ENCODE measurements around the gene SETBP1.

DNA sequence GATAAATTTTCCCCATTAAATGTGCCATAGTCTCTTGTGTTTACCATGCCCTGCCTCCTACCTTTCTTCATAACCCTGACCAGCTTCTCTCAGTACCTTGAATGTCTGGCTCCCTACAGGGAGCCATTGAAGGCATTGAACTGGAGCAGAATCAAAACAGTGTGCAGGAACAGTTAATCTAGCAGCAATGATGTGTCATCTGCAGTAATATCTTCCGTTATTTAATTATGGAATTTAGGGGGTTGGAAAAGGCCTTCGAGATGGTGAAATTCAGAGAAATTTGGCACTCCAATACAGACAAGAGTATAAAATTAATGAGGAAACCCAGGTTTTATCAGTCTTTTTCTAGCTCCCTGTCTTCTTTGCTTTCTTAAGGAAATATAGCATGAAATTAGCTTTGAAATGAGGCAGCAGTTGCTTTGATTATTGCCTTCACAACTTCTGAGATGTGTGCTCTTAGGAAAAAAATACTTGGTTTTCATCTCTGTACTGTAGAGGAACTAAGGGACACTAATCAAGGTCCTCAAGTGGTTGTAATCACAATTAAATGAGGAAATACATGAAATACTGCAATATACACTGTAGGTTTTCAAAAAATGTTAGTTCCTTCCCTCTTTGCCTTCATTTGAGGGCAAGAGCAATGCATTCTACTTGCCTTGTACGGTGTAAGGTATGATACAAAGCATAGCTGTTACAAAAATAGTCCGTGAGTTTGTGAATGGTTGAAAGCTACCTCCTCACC, 369.1 kb downstream of the SETBP1 start:
- TF ChIP-seq, protein P1, sequence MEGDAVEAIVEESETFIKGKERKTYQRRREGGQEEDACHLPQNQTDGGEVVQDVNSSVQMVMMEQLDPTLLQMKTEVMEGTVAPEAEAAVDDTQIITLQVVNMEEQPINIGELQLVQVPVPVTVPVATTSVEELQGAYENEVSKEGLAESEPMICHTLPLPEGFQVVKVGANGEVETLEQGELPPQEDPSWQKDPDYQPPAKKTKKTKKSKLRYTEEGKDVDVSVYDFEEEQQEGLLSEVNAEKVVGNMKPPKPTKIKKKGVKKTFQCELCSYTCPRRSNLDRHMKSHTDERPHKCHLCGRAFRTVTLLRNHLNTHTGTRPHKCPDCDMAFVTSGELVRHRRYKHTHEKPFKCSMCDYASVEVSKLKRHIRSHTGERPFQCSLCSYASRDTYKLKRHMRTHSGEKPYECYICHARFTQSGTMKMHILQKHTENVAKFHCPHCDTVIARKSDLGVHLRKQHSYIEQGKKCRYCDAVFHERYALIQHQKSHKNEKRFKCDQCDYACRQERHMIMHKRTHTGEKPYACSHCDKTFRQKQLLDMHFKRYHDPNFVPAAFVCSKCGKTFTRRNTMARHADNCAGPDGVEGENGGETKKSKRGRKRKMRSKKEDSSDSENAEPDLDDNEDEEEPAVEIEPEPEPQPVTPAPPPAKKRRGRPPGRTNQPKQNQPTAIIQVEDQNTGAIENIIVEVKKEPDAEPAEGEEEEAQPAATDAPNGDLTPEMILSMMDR (IDR thresholded peaks at IDR 0.05), result no peak
- no peak for TF ChIP-seq EZH2phosphoT487 (IDR thresholded peaks at IDR 0.05)
- TF ChIP-seq EZH2 (IDR thresholded peaks at IDR 0.05), result no peak

Data from neural progenitor cell (in vitro differentiated cells).